GM12878 (cell line): ENCODE data around the gene KRTAP22-1. TPM values are rescaled to one million over a fixed set of nuclear protein-coding genes. Genes with fewer than 3 reads are reported as not detected.

Experiments
- ATAC-seq: fragments of 200-7000 bp; cut with Tn5 transposase; 3 replicates; pipeline ENCODE4 v1.9.1; 2020; ENCODE audit warnings: mild to moderate bottlenecking, moderate library complexity
- BruUV-seq: library from RNA; stranded (reverse); fragments of 400-500 nt; replicated peaks from 2 replicates; lab custom pipeline; 2021; lab: Mats Ljungman, UMichigan
- CTCF ChIA-PET: fragments of 300-600 bp; sonication (Branson Sonifier 250); formaldehyde crosslinking; extraction: SDS; loops from one replicate; lab custom pipeline; 2021; ENCODE audit warnings: inconsistent platforms; lab: Yijun Ruan, JAX
- POLR2A ChIA-PET: fragments of 350-600 bp; formaldehyde crosslinking; extraction: SDS; loops from one replicate; lab custom pipeline; 2021; ENCODE audit warnings: inconsistent platforms; lab: Charles Lee
- RAD21 ChIA-PET: fragments of 300-600 bp; sonication (Branson Sonifier 250); formaldehyde crosslinking; loops from one replicate; lab custom pipeline; 2023; ENCODE audit warnings: antibody characterized with exemption; ENCODE audit not compliant: unreplicated experiment; lab: Charles Lee
- SMC1A ChIA-PET: fragments of 300-600 bp; sonication (Branson Sonifier 250); formaldehyde crosslinking; loops from one replicate; lab custom pipeline; 2023; ENCODE audit not compliant: unreplicated experiment, uncharacterized antibody; lab: Charles Lee
- DNase-seq: peaks from one replicate; pipeline ENCODE4 v3.0.0-alpha.2; 2011; ENCODE audit warnings: low read depth, low spot score
- FAIRE-seq: peaks from 3 replicates; lab custom pipeline; 2011; peaks lifted over from hg19 to GRCh38; lab: Jason Lieb, UNC
- H2AFZ ChIP-seq: 2 replicates; pipeline ENCODE4 v1.6.0; 2011; ENCODE audit warnings: low read depth, low read length, control low read depth; ENCODE audit not compliant: control insufficient read depth
- H3K27ac ChIP-seq: 2 replicates; pipeline ENCODE4 v1.5.1; 2011; ENCODE audit warnings: control low read depth; ENCODE audit not compliant: control insufficient read depth, insufficient read depth
- H3K27me3 ChIP-seq, 2 experiments: replicated peaks in 1 of 2; 2 replicates each; pipeline versions ENCODE4 v1.6.0 to v1.6.1; 2011; ENCODE audit warnings: low read length in 1 of 2; ENCODE audit not compliant: control insufficient read depth in 2 of 2, insufficient read depth in 2 of 2
- H3K36me3 ChIP-seq, 2 experiments: 2 replicates each; pipeline ENCODE4 v1.5.1; 2011; ENCODE audit warnings: low read length in 1 of 2; ENCODE audit not compliant: control insufficient read depth in 2 of 2, insufficient read depth in 2 of 2
- H3K4me1 ChIP-seq: 2 replicates; pipeline ENCODE4 v1.6.1; 2011; ENCODE audit warnings: mild to moderate bottlenecking, low read length, moderate library complexity, mixed read lengths; ENCODE audit not compliant: control insufficient read depth, insufficient read depth
- H3K4me2 ChIP-seq: 2 replicates; pipeline ENCODE4 v1.6.0; 2011; ENCODE audit warnings: control low read depth; ENCODE audit not compliant: control insufficient read depth, insufficient read depth
- H3K4me3 ChIP-seq: fragments of 200-600 bp; sonication (generic); 2 replicates; pipeline ENCODE4 v1.5.1; 2016
- H3K79me2 ChIP-seq: 2 replicates; pipeline ENCODE4 v1.6.0; 2011; ENCODE audit warnings: low read length; ENCODE audit not compliant: control insufficient read depth, insufficient read depth
- H3K9ac ChIP-seq: 2 replicates; pipeline ENCODE4 v1.8.0; 2011; ENCODE audit warnings: low read length, control low read depth, mixed read lengths; ENCODE audit not compliant: control insufficient read depth, insufficient read depth
- H3K9me3 ChIP-seq: replicated peaks from 3 replicates; pipeline ENCODE4 v1.5.1; 2011; ENCODE audit warnings: mild to moderate bottlenecking, low read length; ENCODE audit not compliant: control insufficient read depth, insufficient read depth
- H4K20me1 ChIP-seq: 2 replicates; pipeline ENCODE4 v1.6.0; 2011; ENCODE audit not compliant: control insufficient read depth, insufficient read depth
- BCL3 ChIP-seq: IDR thresholded peaks from 2 replicates; pipeline ENCODE4 v1.6.1; 2011; ENCODE audit warnings: borderline replicate concordance, low read depth, mild to moderate bottlenecking, moderate library complexity, low read length; ENCODE audit not compliant: insufficient read depth, poor library complexity, severe bottlenecking
- BMI1 ChIP-seq: fragments of 450-650 bp; IDR thresholded peaks from 2 replicates; pipeline ENCODE4 v1.6.1; 2016; ENCODE audit warnings: mild to moderate bottlenecking, moderate library complexity, borderline replicate concordance
- EGR1 ChIP-seq, 2 experiments: IDR thresholded peaks; 1 replicate in 1 of 2; 2 replicates in 1 of 2; pipeline ENCODE4 v1.6.1; 2011 to 2012; ENCODE audit warnings: low read depth in 2 of 2, low read length in 2 of 2, borderline replicate concordance in 1 of 2, mild to moderate bottlenecking in 1 of 2, moderate library complexity in 1 of 2
- ETV6 ChIP-seq, 2 experiments: fragments of 450-650 bp in 1 of 2; IDR thresholded peaks in 1 of 2; conservative IDR thresholded peaks in 1 of 2; 2 replicates each; pipeline ENCODE4 v1.6.1; 2014; ENCODE audit warnings: antibody characterized with exemption in 1 of 2, borderline replicate concordance in 1 of 2, low read depth in 1 of 2, mild to moderate bottlenecking in 1 of 2, moderate library complexity in 1 of 2
- JUNB ChIP-seq: IDR thresholded peaks from 2 replicates; pipeline ENCODE4 v1.6.1; 2016; ENCODE audit warnings: antibody characterized with exemption, mild to moderate bottlenecking
- MTA2 ChIP-seq: fragments of 450-650 bp; IDR thresholded peaks from 2 replicates; pipeline ENCODE4 v1.6.1; 2016; ENCODE audit warnings: low read depth, mild to moderate bottlenecking, moderate library complexity
- NBN ChIP-seq: fragments of 450-650 bp; IDR thresholded peaks from 2 replicates; pipeline ENCODE4 v1.6.1; 2016
- PBX3 ChIP-seq: IDR thresholded peaks from 2 replicates; pipeline ENCODE4 v1.6.1; 2011; ENCODE audit warnings: mild to moderate bottlenecking, low read depth, low read length, moderate library complexity; ENCODE audit not compliant: insufficient replicate concordance
- POLR2A ChIP-seq: IDR thresholded peaks from 2 replicates; pipeline ENCODE4 v1.6.1; 2011; ENCODE audit warnings: low read depth, mild to moderate bottlenecking, low read length
- RAD21 ChIP-seq: IDR thresholded peaks from 2 replicates; pipeline ENCODE4 v1.6.1; 2011; ENCODE audit warnings: mild to moderate bottlenecking, low read depth, low read length, moderate library complexity; ENCODE audit not compliant: insufficient read depth
- RB1 ChIP-seq: fragments of 450-650 bp; formaldehyde crosslinking; IDR thresholded peaks from 2 replicates; pipeline ENCODE4 v1.6.1; 2017; ENCODE audit warnings: mild to moderate bottlenecking, borderline replicate concordance
- SREBF1 ChIP-seq: IDR thresholded peaks from 2 replicates; pipeline ENCODE4 v1.6.1; 2012; ENCODE audit warnings: mild to moderate bottlenecking, low read length
- SUPT20H ChIP-seq: IDR thresholded peaks from 2 replicates; pipeline ENCODE4 v1.6.1; 2011; ENCODE audit warnings: low read depth, mild to moderate bottlenecking, low read length, moderate library complexity, borderline replicate concordance; ENCODE audit not compliant: control insufficient read depth
- TARDBP ChIP-seq: IDR thresholded peaks from 2 replicates; pipeline ENCODE4 v1.6.1; 2016; ENCODE audit warnings: borderline replicate concordance
- USF2 ChIP-seq: IDR thresholded peaks from 2 replicates; pipeline ENCODE4 v1.6.1; 2011; ENCODE audit warnings: low read depth, low read length, improper control_type of control experiment, borderline replicate concordance
- ZBTB11 ChIP-seq: fragments of 450-650 bp; formaldehyde crosslinking; IDR thresholded peaks from 2 replicates; pipeline ENCODE4 v1.5.0; 2022; ENCODE audit warnings: mild to moderate bottlenecking, missing genetic modification characterization
- in situ Hi-C: fragments of 300-500 bp; cut with MboI; formaldehyde crosslinking; loops from 9 replicates; pipeline ENCODE4 v1.14.3; 2018; ENCODE audit warnings: mixed read lengths
- intact Hi-C: fragments of 100-400 bp; cut with micrococcal nuclease; formaldehyde crosslinking; loops from one replicate; pipeline ENCODE4 v1.14.2; 2022; ENCODE audit not compliant: unreplicated experiment
- polyA plus RNA-seq, 11 experiments: library from polyadenylated mRNA; depleted of rRNA in 4 of 11; unstranded in 6 of 11; stranded (reverse) in 5 of 11; fragments of >200 nt; fragmentation: Nextera tagmentation in 4 of 11; fragmentation: Illumina TruSeq in 1 of 11; extraction: Ambion mirVana in 4 of 11; extraction: Trizol in 1 of 11; gene quantifications; 1 replicate in 1 of 11; 2 replicates in 10 of 11; pipeline versions ENCODE4 v1.2.1 to v1.2.3, GENCODE V29; 2011 to 2016; ENCODE audit warnings: inconsistent platforms in 2 of 11, missing spikeins in 2 of 11, low read depth in 1 of 11
- total RNA-seq, 4 experiments: library from RNA; depleted of rRNA in 3 of 4; stranded (reverse); fragments of >200 nt in 3 of 4; fragmentation: Illumina TruSeq in 1 of 4; extraction: Trizol in 1 of 4; gene quantifications; 2 replicates each; pipeline versions ENCODE4 v1.2.1 to v1.2.3, GENCODE V29; 2013 to 2021

Gene KRTAP22-1
- total and polyA plus RNA-seq, 10 of the 15 experiments (the other 5 are each of a cell fraction or from before 2014, with no cell fraction given) = not detected

- Histone ChIP-seq H3K4me3 (no peak overlapping the region), H3K36me3 (no peaks in the 10 kb centered on the region), H3K9me3 (no peaks in the 10 kb centered on the region; the same call in 2 of the 3 replicates), H3K79me2 (no peaks in the 10 kb centered on the region), H3K4me1 (no peaks in the 10 kb centered on the region), H3K4me2 (no peak overlapping the region), H2AFZ (no peak overlapping the region), H3K27me3 (no peaks in the 10 kb centered on the region), H3K27ac (no peak overlapping the region), H4K20me1 (no peaks in the 10 kb centered on the region), H3K9ac (no peak overlapping the region)
- SMC1A ChIA-PET = no interaction called here
- DNase-seq = no peak
- in situ Hi-C loops (no loop called here), intact Hi-C loops (no loop called here)
- BruUV-seq = no TSS peak
- RAD21 ChIA-PET = no interaction called here
- ATAC-seq = no peak
- POLR2A ChIA-PET = no interaction called here
- TF ChIP-seq POLR2A (no peak), NBN (no peak), BMI1 (no peak), RAD21 (no peak), MTA2 (no peak), SREBF1 (no peak), ETV6 (conservative IDR thresholded peaks at IDR 0.05 in 1 of 2, IDR thresholded peaks at IDR 0.05 in 1 of 2; ENCODE audit: borderline replicate concordance in 1 of 2, low read depth in 1 of 2) (no peak), TARDBP (no peak), JUNB (no peak), BCL3 (no peak), PBX3 (no peak), USF2 (no peak), SUPT20H (no peak), RB1 (no peak), EGR1 (IDR thresholded peaks at IDR 0.05; ENCODE audit: borderline replicate concordance in 1 of 2, low read depth in 2 of 2, low read length in 2 of 2) (no peak), ZBTB11 (CRISPR knock-in tag) (no peak)
- FAIRE-seq = no peak
- CTCF ChIA-PET = no interaction called here
Measured at GRCh38 chr21:30567617-30568016, 33.3 kb upstream of the KRTAP22-1 start.
